CD1c-positive myeloid dendritic cell (primary cell): ENCODE data around the gene KCNMB2.
"Not testable (repeated sequence)": the region's sequence is repeated elsewhere in the genome, so short reads cannot be mapped to it uniquely, and the experiment has no call there.

Experiments
- DNase-seq: peaks from one replicate; pipeline ENCODE4 v3.0.0-alpha.2; 2016; ENCODE audit errors: extremely low spot score

The KCNMB2 gene

DNA sequence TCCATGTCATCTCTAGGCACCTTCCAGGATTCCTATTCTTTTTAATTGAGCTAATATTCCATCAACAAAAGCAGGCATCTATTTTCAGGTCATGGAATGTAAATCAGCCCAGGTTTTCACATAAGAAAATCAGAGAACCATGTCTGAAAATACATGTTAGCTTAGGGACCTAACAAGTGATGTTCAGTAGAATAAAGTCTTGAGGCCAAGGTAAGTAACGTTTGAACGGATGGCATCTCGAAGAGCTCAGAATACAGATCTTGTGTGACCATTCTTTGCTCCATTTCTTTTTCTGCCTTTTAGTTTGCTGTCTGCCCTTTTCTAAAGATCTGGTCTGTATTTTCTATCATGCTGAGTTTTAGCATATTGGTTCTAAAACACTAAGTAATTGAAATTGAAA, 16.5 kb upstream of the KCNMB2 start:
- no peak for DNase-seq

DNA sequence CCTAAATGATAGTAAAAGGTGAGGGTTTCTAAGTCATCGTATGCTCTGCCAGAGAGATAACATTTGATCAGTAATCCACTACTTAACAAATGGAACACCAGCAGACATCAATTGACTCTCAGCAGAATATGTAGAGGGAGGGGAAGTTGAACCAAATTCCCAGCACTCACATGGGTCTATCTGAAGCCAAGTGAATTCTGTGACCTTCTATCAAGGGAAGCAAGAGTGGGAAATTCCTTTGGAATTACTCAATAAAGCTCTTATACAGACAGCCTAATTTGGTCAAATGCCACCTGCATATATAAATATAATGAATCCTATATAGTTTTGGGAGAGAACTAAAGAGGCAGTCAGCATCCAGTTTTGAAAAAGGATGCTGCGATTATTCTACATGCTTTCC, 15.8 kb upstream of the KCNMB2 start:
- no peak for DNase-seq

DNA sequence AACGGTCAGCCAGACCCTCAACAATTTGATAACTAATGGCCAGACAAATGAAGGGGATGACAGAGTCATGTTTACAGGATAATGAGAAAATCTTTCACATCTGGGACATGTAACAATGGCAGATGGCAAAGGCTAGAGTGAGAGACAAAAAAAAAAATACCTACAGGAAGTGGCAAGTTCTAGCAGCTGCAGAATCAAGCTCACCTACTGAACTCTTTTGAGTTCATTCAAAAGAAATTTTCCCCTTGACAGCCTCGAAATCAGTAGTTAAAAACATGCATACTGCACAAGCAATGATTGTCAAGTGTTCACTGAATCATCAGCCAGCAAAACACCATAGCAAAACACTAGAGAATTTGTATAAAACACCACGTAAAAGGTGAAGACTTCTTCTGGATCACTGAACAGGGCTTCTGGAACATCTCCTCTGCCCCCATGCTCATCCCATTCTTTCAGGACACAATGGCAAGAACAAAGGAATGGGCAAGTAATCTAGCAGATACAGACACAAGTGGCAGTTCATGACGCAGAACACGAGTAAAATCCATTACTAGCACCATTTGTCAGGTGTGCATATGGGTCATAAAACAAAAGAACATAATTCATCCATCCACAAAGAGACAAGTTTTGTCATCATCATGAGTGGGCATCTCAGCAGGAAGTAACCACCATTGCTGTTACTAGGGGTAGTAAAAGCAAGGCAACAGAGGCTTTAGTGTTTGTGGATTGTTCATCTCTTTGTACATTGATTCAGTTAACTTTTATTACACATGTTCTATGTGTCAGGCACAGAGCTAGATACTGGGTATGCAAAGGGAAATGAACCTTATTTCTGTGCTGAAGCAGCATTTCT, 13.8 kb upstream of the KCNMB2 start:
- DNase-seq = no peak

DNA sequence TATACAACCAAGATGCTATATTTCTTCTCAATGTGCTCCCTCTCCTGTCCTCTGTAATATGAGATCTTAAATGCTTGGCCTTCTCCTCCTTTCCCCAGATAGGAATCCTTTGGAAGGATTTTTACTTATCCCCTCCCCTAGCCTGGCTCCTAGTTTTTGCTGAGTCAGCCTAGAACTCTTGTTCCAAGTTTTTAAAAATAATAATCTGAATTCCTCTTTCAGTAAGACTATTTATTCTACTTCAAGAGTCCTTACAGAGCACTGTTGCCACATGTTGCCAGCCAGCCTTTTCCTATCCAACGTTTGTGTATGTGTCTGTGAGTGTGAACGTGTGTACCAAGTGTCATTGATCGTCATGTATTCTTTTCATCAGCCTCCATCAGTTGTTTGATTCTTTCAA, 11.0 kb upstream of the KCNMB2 start:
- DNase-seq = no peak

GRCh38 chr3:178526291-178526690, 9.9 kb upstream of the KCNMB2 start:
- no peak for DNase-seq

DNA sequence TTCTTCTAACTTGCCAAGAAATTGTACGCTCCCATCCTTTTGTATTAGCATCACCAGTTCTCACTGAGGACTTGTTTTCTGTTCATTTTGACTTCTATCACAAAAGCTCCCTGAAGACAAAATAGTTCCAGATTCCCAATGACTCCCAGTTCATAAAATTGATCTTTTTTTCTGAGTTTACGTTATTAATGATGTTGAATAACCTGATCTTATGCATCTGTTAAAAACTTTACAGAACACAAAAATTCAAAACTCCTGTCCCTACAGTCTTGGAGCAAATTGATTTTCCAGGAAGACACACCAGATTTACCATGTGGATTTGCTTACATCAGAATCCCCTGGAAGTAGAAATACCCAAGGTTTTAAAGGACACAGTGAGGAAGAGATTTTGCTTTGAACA, 8.3 kb upstream of the KCNMB2 start:
- no peak for DNase-seq

DNA sequence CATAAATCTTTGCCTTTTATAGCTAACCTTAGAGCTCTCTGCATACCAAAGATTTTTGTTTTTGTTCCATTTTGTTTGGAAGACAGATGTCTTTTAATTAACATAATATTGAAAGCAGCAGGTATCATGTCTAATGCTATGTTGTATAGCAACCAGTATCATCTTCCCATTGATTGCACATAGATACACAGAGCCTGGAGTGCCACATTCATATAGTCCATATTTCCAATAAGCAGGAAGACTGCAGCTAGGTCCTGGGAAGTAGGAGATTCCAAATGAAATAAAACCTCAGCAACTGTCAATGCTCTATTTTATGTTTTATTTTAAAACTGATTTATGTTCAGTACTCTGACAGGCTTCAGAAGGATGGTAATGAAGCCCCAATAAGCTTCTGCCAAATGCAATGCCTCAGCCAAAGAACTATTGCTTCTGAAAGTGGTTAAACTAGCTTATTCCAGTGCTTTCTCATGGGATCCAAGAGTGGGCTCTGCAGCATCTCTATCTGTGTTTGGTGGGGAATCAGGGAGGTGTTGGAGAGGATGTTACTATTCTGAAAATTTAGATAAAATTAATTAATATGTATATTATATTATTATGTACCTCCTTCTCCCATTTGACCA, 6.5 kb upstream of the KCNMB2 start:
- DNase-seq = no peak

- DNase-seq = no peak
Measured at GRCh38 chr3:178532476-178532875, 3.8 kb upstream of the KCNMB2 start.

DNA sequence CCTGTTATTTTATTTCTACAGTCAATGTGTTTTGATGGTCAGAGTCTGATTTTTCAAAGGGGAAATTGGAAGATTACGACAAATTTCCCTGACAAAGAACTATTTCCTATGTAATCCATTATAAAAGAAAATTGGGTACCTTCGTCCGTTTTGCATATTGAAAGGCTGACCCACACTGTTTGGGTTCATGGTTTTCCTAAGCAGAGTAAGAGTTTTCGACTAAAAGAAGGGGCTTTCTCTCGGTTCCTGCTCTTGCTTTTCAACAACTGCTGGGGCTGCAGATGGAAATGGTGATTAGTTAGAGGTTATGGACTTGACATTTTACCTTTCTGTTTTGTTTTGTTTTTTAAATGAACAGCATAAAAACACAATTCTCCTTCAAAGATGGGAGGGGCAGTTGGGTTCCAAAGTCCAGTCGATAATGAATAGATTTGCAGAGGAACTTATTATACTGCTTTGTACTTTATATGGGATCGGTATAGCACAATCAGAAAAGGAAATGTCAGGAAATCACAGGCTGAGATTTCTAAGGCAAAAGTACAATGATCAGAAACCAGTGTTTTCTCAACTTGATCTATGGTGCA, 978 bp downstream of the KCNMB2 start:
- no peak for DNase-seq

DNA sequence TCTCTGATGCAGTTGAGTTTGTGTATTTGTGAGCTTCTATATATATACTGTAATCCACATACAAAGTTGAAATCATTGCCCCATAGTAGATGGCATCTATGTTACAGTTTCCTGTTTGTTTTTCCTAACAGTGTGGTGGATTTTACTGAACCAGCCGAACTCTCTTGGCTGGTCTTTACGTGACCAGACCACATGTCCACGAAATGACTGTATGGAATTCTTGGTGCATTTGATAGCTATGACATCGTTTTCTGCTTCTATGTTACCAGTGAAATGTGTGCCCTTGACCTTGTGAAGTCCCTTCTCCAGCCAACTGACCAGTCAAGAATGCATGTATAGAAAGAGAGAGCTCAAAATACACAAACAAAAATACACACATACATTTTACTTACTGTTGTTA, 1.8 kb downstream of the KCNMB2 start:
- DNase-seq = no peak

DNA sequence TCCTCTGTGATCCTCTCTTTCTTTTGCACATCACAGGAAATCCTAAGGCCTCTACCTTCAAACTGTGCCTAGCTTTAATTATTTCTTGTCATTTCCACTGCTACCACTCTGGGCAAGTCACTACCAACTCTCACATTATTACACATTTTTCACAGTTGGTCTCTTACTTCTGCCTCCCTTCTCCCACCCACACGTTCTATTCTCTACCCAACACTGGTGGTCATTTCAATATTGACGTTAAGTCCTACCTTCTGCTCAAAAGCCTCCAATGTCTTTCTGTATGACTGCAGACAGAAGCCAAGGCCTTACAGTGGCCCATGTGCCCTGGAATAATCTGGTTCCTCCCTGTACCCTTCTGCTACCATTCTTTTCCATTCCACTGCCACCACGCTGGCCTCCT, 3.9 kb downstream of the KCNMB2 start:
- no peak for DNase-seq

GRCh38 chr3:178545337-178545736, 9.1 kb downstream of the KCNMB2 start:
- no peak for DNase-seq

DNA sequence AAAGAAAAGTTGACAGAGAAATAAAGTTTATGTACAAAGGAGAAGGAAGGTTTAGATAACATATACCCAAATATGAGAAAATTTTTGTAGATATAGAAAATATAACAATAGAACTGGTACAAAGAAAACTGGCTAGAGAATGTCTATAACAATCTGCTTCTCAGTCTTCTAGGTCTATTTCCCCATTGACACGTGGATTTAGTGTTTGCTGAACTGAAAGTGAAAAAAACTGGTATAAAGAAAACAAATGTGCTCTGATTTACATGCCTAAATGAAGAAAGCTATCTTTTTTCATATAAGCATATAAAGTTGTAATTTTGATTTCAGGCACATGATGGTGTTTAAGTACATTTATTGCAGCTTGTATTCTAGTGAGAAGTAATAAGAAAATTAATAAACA, 9.8 kb downstream of the KCNMB2 start:
- DNase-seq = no peak

GRCh38 chr3:178549426-178549825, 13.2 kb downstream of the KCNMB2 start:
- DNase-seq = not testable (repeated sequence)

GRCh38 chr3:178551916-178552321, 15.7 kb downstream of the KCNMB2 start:
- peak; percentile 34 for DNase-seq

- no peak for DNase-seq
Measured at GRCh38 chr3:178558637-178559036, 22.4 kb downstream of the KCNMB2 start.

DNA sequence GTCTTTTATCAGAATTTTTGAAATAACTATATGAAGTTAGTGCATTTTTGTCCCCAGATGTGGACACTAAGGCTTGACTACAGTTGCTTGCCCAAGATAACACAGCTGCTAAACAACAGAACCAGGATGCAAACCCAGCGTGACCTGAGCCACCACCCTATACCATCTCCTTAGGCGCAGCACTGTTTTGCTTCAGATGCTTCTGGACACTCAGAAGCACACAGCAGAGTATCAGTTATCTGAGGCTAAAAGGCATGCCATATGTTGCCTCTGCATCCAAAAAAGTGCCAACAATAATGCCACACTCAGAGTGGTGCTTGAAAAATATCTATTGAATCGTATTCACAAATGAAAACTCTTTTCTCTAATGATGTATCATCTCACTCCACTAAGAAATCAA, 24.5 kb downstream of the KCNMB2 start:
- no peak for DNase-seq

- no peak for DNase-seq
Measured at GRCh38 chr3:178561239-178561638, 25.0 kb downstream of the KCNMB2 start.

DNA sequence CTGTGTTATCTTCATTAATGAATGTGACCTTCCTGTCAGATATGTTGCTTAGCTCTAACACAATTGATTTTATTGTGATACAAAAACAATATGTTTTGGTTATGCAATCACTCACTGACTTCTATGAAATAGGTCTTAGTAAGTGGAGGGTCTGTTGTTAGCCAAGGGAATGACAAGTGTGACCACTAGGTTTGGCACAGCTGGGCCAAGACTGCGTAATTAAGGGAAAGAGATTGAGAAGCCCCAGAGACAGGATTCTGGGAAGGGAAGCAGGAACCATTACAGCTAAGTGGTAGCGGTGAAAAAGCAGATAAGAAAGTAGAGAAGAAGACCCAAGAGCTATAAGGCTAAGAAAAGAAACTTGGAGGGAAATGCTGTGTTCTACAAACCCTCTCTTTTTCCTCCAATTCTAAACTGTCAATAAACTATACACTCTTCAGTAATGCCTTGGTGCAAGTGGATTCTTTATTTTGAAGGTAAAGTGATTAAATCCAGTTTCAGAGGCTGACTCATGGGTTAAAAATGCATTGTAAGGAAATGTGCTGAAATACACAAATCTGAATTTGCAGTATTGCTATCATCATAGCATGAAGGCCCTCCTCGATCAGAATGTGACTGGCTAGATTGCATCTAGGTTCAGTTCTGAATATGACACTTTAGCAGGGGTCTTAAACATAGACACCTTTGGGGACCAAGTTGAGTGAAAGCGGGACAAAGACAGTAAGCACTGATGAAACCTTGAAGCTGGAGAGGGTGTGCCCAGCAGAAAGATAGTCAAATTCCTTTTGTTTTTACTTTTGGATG, 26.1 kb downstream of the KCNMB2 start:
- no peak for DNase-seq

DNA sequence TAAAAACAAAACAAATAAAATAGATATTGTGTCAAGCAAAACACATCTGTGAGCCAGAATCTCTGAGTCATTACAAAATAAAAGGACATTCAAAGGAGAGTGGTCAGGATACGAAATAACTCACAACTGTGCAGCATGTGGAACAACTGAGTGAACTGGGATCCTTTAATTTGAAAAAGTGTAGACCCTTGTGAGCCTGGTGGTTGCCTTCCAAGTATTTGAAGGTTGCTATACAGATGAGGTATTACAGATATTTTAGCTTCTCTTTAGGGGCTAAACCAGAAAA, 26.7 kb downstream of the KCNMB2 start:
- no peak for DNase-seq

- no peak for DNase-seq
Measured at GRCh38 chr3:178567611-178568010, 31.4 kb downstream of the KCNMB2 start.

DNA sequence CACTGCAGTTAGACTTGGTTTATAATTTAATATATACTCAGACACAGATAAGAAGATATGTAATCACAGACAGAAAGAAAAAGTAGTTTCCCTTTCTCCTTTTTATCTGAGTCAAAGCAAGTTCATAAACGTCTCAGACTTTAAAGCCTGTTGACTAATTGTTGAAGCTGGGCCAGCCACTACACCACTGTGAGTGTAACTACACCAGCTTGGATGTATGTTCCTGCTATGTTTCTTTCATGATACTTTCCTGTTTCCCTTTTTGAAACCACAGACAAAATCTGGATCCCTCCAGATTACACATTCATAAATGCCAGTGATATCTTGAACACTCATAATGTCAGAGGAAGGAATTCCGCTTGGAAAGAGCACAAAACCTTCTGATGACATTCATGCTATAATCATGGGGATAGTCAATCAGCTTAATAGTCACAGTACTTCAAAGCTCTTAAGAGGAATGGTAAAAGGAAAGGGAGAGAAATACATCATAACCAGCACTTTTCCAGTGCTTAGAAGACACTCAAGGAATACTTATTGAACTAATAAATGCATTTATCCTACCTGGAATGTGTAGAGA, 32.0 kb downstream of the KCNMB2 start:
- no peak for DNase-seq
